GM12878 (cell line): Measurements from ENCODE around the gene MYO1E. TPM values are rescaled to one million over a fixed set of nuclear protein-coding genes. Genes with fewer than 3 reads are reported as not detected.
A peak's percentile ranks its signal among the peaks of the same experiment; 100 is the strongest.

Source experiments
- CBX5 ChIP-seq: sonication (generic); IDR thresholded peaks from 2 replicates; pipeline ENCODE4 v1.6.1; 2016; ENCODE audit warnings: low read depth, moderate library complexity, mild to moderate bottlenecking, inconsistent platforms
- CTCF ChIP-seq, 3 experiments: IDR thresholded peaks in 2 of 3; conservative IDR thresholded peaks in 1 of 3; 2 replicates each; pipeline ENCODE4 v1.5.1; 2011; ENCODE audit warnings: low read depth in 3 of 3, low read length in 3 of 3, mild to moderate bottlenecking in 3 of 3, control low read depth in 2 of 3, moderate library complexity in 2 of 3, inconsistent platforms in 1 of 3, mixed read lengths in 1 of 3; ENCODE audit not compliant: control insufficient read depth in 2 of 3, insufficient read depth in 1 of 3; ENCODE audit errors: extremely low read depth in 1 of 3
- E2F8 ChIP-seq: fragments of 450-650 bp; IDR thresholded peaks from 2 replicates; pipeline ENCODE4 v1.6.1; 2018; ENCODE audit warnings: mild to moderate bottlenecking, low read depth, moderate library complexity; ENCODE audit not compliant: partially characterized antibody
- EED ChIP-seq: sonication (generic); IDR thresholded peaks from 2 replicates; pipeline ENCODE4 v1.6.1; 2016; ENCODE audit warnings: antibody characterized with exemption, low read depth
- IRF5 ChIP-seq: fragments of 450-650 bp; IDR thresholded peaks from 2 replicates; pipeline ENCODE4 v1.6.1; 2017; ENCODE audit warnings: borderline replicate concordance
- LARP7 ChIP-seq: fragments of 450-650 bp; IDR thresholded peaks from 2 replicates; pipeline ENCODE4 v1.6.1; 2017; ENCODE audit warnings: mild to moderate bottlenecking
- POLR2AphosphoS5 ChIP-seq: IDR thresholded peaks from 2 replicates; pipeline ENCODE4 v1.6.1; 2011; ENCODE audit warnings: mild to moderate bottlenecking, low read length, inconsistent platforms
- RBBP5 ChIP-seq: fragments of 200-600 bp; sonication (generic); conservative IDR thresholded peaks from 2 replicates; pipeline ENCODE4 v1.6.1; 2016
- REST ChIP-seq: IDR thresholded peaks from 2 replicates; pipeline ENCODE4 v1.6.1; 2012; ENCODE audit warnings: mild to moderate bottlenecking, low read depth, low read length
- SIN3A ChIP-seq: IDR thresholded peaks from 2 replicates; pipeline ENCODE4 v1.6.1; 2012; ENCODE audit warnings: low read depth, low read length, improper control_type of control experiment
- SMARCA5 ChIP-seq: fragments of 450-650 bp; IDR thresholded peaks from 2 replicates; pipeline ENCODE4 v1.6.1; 2017; ENCODE audit warnings: mild to moderate bottlenecking
- STAT1 ChIP-seq: fragments of 450-650 bp; conservative IDR thresholded peaks from 2 replicates; pipeline ENCODE4 v1.6.1; 2014; ENCODE audit warnings: antibody characterized with exemption, mild to moderate bottlenecking
- TAF1 ChIP-seq: IDR thresholded peaks from 2 replicates; pipeline ENCODE4 v1.6.1; 2011; ENCODE audit warnings: mild to moderate bottlenecking, low read depth, low read length, borderline replicate concordance
- TCF3 ChIP-seq: IDR thresholded peaks from 2 replicates; pipeline ENCODE4 v1.6.1; 2012; ENCODE audit warnings: low read depth, mild to moderate bottlenecking, low read length, borderline replicate concordance; ENCODE audit not compliant: insufficient read depth
- ZBTB40 ChIP-seq: fragments of 450-650 bp; IDR thresholded peaks from 2 replicates; pipeline ENCODE4 v1.6.1; 2016; ENCODE audit warnings: mild to moderate bottlenecking, moderate library complexity, borderline replicate concordance
- ZNF207 ChIP-seq: fragments of 450-650 bp; IDR thresholded peaks from 2 replicates; pipeline ENCODE4 v1.6.1; 2014; ENCODE audit warnings: antibody characterized with exemption, mild to moderate bottlenecking, borderline replicate concordance
- ZSCAN29 ChIP-seq: fragments of 450-650 bp; IDR thresholded peaks from 2 replicates; pipeline ENCODE4 v1.6.1; 2017; ENCODE audit warnings: mild to moderate bottlenecking, moderate library complexity
- ZZZ3 ChIP-seq: IDR thresholded peaks from 2 replicates; pipeline ENCODE4 v1.6.1; 2011; ENCODE audit warnings: low read depth; ENCODE audit not compliant: control insufficient read depth, insufficient read length
- polyA plus RNA-seq, 11 experiments: library from polyadenylated mRNA; depleted of rRNA in 4 of 11; unstranded in 6 of 11; stranded (reverse) in 5 of 11; fragments of >200 nt; fragmentation: Nextera tagmentation in 4 of 11; fragmentation: Illumina TruSeq in 1 of 11; extraction: Ambion mirVana in 4 of 11; extraction: Trizol in 1 of 11; gene quantifications; 1 replicate in 1 of 11; 2 replicates in 10 of 11; pipeline versions ENCODE4 v1.2.1 to v1.2.3, GENCODE V29; 2011 to 2016; ENCODE audit warnings: inconsistent platforms in 2 of 11, missing spikeins in 2 of 11, low read depth in 1 of 11
- total RNA-seq, 4 experiments: library from RNA; depleted of rRNA in 3 of 4; stranded (reverse); fragments of >200 nt in 3 of 4; fragmentation: Illumina TruSeq in 1 of 4; extraction: Trizol in 1 of 4; gene quantifications; 2 replicates each; pipeline versions ENCODE4 v1.2.1 to v1.2.3, GENCODE V29; 2013 to 2021

The MYO1E gene
- total and polyA plus RNA-seq, 10 of the 15 experiments (the other 5 are each of a cell fraction or from before 2014, with no cell fraction given): 10.3 to 266 (median 64.9) TPM

GRCh38 chr15:59376733-59377132, 4.1 kb upstream of the MYO1E start (continued):
- TF ChIP-seq ZNF207 (no peak), TCF3 (no peak), CBX5 (no peak), ZSCAN29 (no peak), RBBP5 (no peak), TAF1 (no peak), REST (no peak), STAT1 (no peak), LARP7 (no peak), ZZZ3 (no peak), IRF5 (no peak), POLR2AphosphoS5 (no peak), SMARCA5 (no peak), E2F8 (no peak), CTCF (IDR thresholded peaks at IDR 0.05 in 2 of 3, conservative IDR thresholded peaks at IDR 0.05 in 1 of 3; ENCODE audit: control insufficient read depth in 2 of 3, extremely low read depth in 1 of 3, insufficient read depth in 1 of 3, low read depth in 3 of 3, low read length in 3 of 3) (peak in 2 of 3 experiments; percentile 29 to 46; a peak in 3 of 6 replicates), ZBTB40 (no peak), EED (no peak), SIN3A (no peak)
